IMR-90 (cell line): ENCODE measurements around the gene SEMA3C. TPM values are rescaled to one million over a fixed set of nuclear protein-coding genes. Genes with fewer than 3 reads are reported as not detected.

Source experiments
- ATAC-seq: fragments of 200-7000 bp; cut with Tn5 transposase; 2 replicates; pipeline ENCODE4 v1.9.1; 2020; ENCODE audit warnings: low read depth, mild to moderate bottlenecking, moderate library complexity
- BruUV-seq: library from RNA; stranded (reverse); fragments of 400-500 nt; replicated peaks from 2 replicates; lab custom pipeline; 2021; lab: Mats Ljungman, UMichigan
- CTCF ChIA-PET: fragments of 300-600 bp; formaldehyde crosslinking; extraction: SDS; loops from one replicate; lab custom pipeline; 2021; ENCODE audit warnings: antibody characterized with exemption; lab: Yijun Ruan, JAX
- POLR2A ChIA-PET: fragments of 300-600 bp; sonication (Branson Sonifier 250); formaldehyde crosslinking; loops from one replicate; lab custom pipeline; 2022; ENCODE audit warnings: antibody characterized with exemption; ENCODE audit not compliant: unreplicated experiment; lab: Charles Lee
- DNase-seq: peaks from one replicate; pipeline ENCODE4 v3.0.0; 2013
- H2AFZ ChIP-seq: replicated peaks from 2 replicates; pipeline ENCODE3; 2013; ENCODE audit warnings: low read length, mild to moderate bottlenecking; ENCODE audit not compliant: poor library complexity
- H2AK5ac ChIP-seq: 2 replicates; pipeline ENCODE4 v1.6.1; 2013; ENCODE audit warnings: low read depth, low read length, inconsistent platforms
- H2AK9ac ChIP-seq: replicated peaks from 2 replicates; pipeline ENCODE3; 2013; ENCODE audit warnings: mild to moderate bottlenecking, low read depth, low read length, moderate library complexity; ENCODE audit not compliant: poor library complexity
- H2BK120ac ChIP-seq: 2 replicates; pipeline ENCODE4 v1.6.1; 2013; ENCODE audit warnings: low read depth, low read length, inconsistent platforms
- H2BK15ac ChIP-seq: 3 replicates; pipeline ENCODE4 v1.6.1; 2013; ENCODE audit warnings: low read depth, low read length, inconsistent platforms
- H2BK20ac ChIP-seq: 2 replicates; pipeline ENCODE4 v1.6.1; 2013; ENCODE audit warnings: low read depth, mild to moderate bottlenecking, inconsistent platforms, low read length, moderate library complexity
- H2BK5ac ChIP-seq: 2 replicates; pipeline ENCODE4 v1.6.1; 2013; ENCODE audit warnings: mild to moderate bottlenecking, low read depth, low read length, inconsistent platforms; ENCODE audit not compliant: poor library complexity, severe bottlenecking
- H3K14ac ChIP-seq: replicated peaks from 2 replicates; pipeline ENCODE4 v1.6.1; 2013; ENCODE audit warnings: low read depth, low read length, inconsistent platforms
- H3K18ac ChIP-seq: 2 replicates; pipeline ENCODE4 v1.6.1; 2013; ENCODE audit warnings: low read depth, low read length, control low read depth
- H3K23ac ChIP-seq: 2 replicates; pipeline ENCODE4 v1.6.1; 2013; ENCODE audit warnings: low read depth, low read length, inconsistent platforms
- H3K27ac ChIP-seq: 2 replicates; pipeline ENCODE4 v1.5.1; 2013; ENCODE audit warnings: mild to moderate bottlenecking, control low read depth, low read length; ENCODE audit not compliant: insufficient read depth
- H3K27me3 ChIP-seq: 2 replicates; pipeline ENCODE4 v1.6.1; 2013; ENCODE audit warnings: low read length; ENCODE audit not compliant: control insufficient read depth, insufficient read depth
- H3K36me3 ChIP-seq: 2 replicates; pipeline ENCODE4 v1.6.1; 2013; ENCODE audit warnings: low read length, mixed read lengths; ENCODE audit not compliant: control insufficient read depth, insufficient read depth
- H3K4ac ChIP-seq: 2 replicates; pipeline ENCODE4 v1.6.1; 2013; ENCODE audit warnings: low read depth, low read length, inconsistent platforms
- H3K4me1 ChIP-seq: 2 replicates; pipeline ENCODE4 v1.6.1; 2013; ENCODE audit warnings: low read length, mixed read lengths; ENCODE audit not compliant: control insufficient read depth, insufficient read depth
- H3K4me2 ChIP-seq: 2 replicates; pipeline ENCODE4 v1.6.1; 2013; ENCODE audit warnings: low read depth, mild to moderate bottlenecking, control low read depth, low read length, moderate library complexity
- H3K4me3 ChIP-seq: 2 replicates; pipeline ENCODE4 v1.5.1; 2013; ENCODE audit warnings: low read depth, mild to moderate bottlenecking, control low read depth, low read length, moderate library complexity; ENCODE audit not compliant: insufficient read depth
- H3K56ac ChIP-seq: 2 replicates; pipeline ENCODE4 v1.6.1; 2013; ENCODE audit warnings: low read length, inconsistent platforms; ENCODE audit not compliant: insufficient read depth; ENCODE audit errors: extremely low read depth
- H3K79me1 ChIP-seq, 2 experiments: 2 replicates each; pipeline ENCODE4 v1.6.1; 2013; ENCODE audit warnings: low read length in 2 of 2, inconsistent platforms in 1 of 2, low read depth in 1 of 2
- H3K9ac ChIP-seq: 2 replicates; pipeline ENCODE4 v1.6.1; 2013; ENCODE audit warnings: low read depth, low read length, control low read depth
- H3K9me1 ChIP-seq: 2 replicates; pipeline ENCODE4 v1.6.1; 2013; ENCODE audit warnings: low read length, inconsistent platforms; ENCODE audit not compliant: insufficient read depth
- H3K9me3 ChIP-seq: 2 replicates; pipeline ENCODE4 v1.6.1; 2013; ENCODE audit warnings: low read length; ENCODE audit not compliant: control insufficient read depth, insufficient read depth
- H4K20me1 ChIP-seq: 2 replicates; pipeline ENCODE4 v1.6.1; 2013; ENCODE audit warnings: low read length, inconsistent platforms; ENCODE audit not compliant: insufficient read depth
- H4K5ac ChIP-seq: 2 replicates; pipeline ENCODE4 v1.6.1; 2013; ENCODE audit warnings: mild to moderate bottlenecking, low read depth, low read length, control low read depth
- H4K8ac ChIP-seq, 2 experiments: 2 replicates each; pipeline ENCODE4 v1.6.1; 2013; ENCODE audit warnings: low read depth in 2 of 2, low read length in 2 of 2, control low read depth in 1 of 2, inconsistent platforms in 1 of 2
- H4K91ac ChIP-seq: 2 replicates; pipeline ENCODE4 v1.6.1; 2013; ENCODE audit warnings: low read depth, low read length, inconsistent platforms; ENCODE audit not compliant: insufficient read depth
- BHLHE40 ChIP-seq: fragments of 150-350 bp; IDR thresholded peaks from 2 replicates; pipeline ENCODE4 v1.6.1; 2016; ENCODE audit warnings: mild to moderate bottlenecking, low read depth, low read length
- CEBPB ChIP-seq: IDR thresholded peaks from 2 replicates; pipeline ENCODE4 v1.6.1; 2012; ENCODE audit warnings: low read depth, low read length, improper control_type of control experiment
- CHD1 ChIP-seq: IDR thresholded peaks from 2 replicates; pipeline ENCODE4 v1.6.1; 2012; ENCODE audit warnings: low read depth, low read length, improper control_type of control experiment
- CTCF ChIP-seq: conservative IDR thresholded peaks from 2 replicates; pipeline ENCODE4 v1.5.1; 2012; ENCODE audit warnings: mild to moderate bottlenecking, low read depth, low read length, improper control_type of control experiment
- FOS ChIP-seq: fragments of 150-350 bp; IDR thresholded peaks from 2 replicates; pipeline ENCODE4 v1.6.1; 2016; ENCODE audit warnings: low read depth, low read length
- MAFK ChIP-seq: IDR thresholded peaks from 2 replicates; pipeline ENCODE4 v1.6.1; 2012; ENCODE audit warnings: low read depth, low read length, improper control_type of control experiment
- MAZ ChIP-seq: IDR thresholded peaks from 2 replicates; pipeline ENCODE4 v1.6.1; 2012; ENCODE audit warnings: low read depth, mild to moderate bottlenecking, low read length, improper control_type of control experiment, moderate library complexity, borderline replicate concordance
- MXI1 ChIP-seq: IDR thresholded peaks from 2 replicates; pipeline ENCODE4 v1.6.1; 2012; ENCODE audit warnings: low read depth, mild to moderate bottlenecking, low read length, moderate library complexity, borderline replicate concordance
- NFE2L2 ChIP-seq: fragments of 150-350 bp; IDR thresholded peaks from 2 replicates; pipeline ENCODE4 v1.6.1; 2016; ENCODE audit warnings: low read depth, mild to moderate bottlenecking, low read length
- POLR2A ChIP-seq: IDR thresholded peaks from 2 replicates; pipeline ENCODE4 v1.6.1; 2012; ENCODE audit warnings: mild to moderate bottlenecking, low read depth, low read length
- RCOR1 ChIP-seq: IDR thresholded peaks from 2 replicates; pipeline ENCODE4 v1.6.1; 2012; ENCODE audit warnings: mild to moderate bottlenecking, low read length, improper control_type of control experiment; ENCODE audit not compliant: insufficient replicate concordance
- RFX5 ChIP-seq: IDR thresholded peaks from 2 replicates; pipeline ENCODE4 v1.8.0; 2012; ENCODE audit warnings: low read depth, mild to moderate bottlenecking, low read length, moderate library complexity
- USF2 ChIP-seq: fragments of 150-350 bp; IDR thresholded peaks from 2 replicates; pipeline ENCODE4 v1.6.1; 2017; ENCODE audit warnings: mild to moderate bottlenecking, antibody characterized with exemption, low read length, low read depth
- WGBS, 2 experiments: methylation state at CpG; one replicate each; pipeline versions ENCODE4 v1.1.5 to v1.1.7; 2013; ENCODE audit warnings: missing lambda C conversion rate in 2 of 2; ENCODE audit not compliant: insufficient read length in 1 of 2; ENCODE audit errors: extremely low coverage in 2 of 2; 5-methylcytosine and 5-hydroxymethylcytosine counted together
- dilution Hi-C: fragments of 300-500 bp; cut with HindIII; formaldehyde crosslinking; loops from one replicate; pipeline ENCODE4 v1.14.3; 2018; ENCODE audit warnings: low sequenced_read_pairs; ENCODE audit not compliant: unreplicated experiment
- in situ Hi-C: fragments of 300-500 bp; cut with MboI; formaldehyde crosslinking; loops from 3 replicates; pipeline ENCODE4 v1.14.3; 2019; ENCODE audit warnings: low sequenced_read_pairs, inconsistent platforms, mixed read lengths
- intact Hi-C: fragments of 100-400 bp; cut with micrococcal nuclease; formaldehyde crosslinking; loops from 2 replicates; pipeline ENCODE4 v1.10.0; 2022
- polyA plus RNA-seq, 3 experiments: library from polyadenylated mRNA; depleted of rRNA; stranded (reverse); fragments of >200 nt; gene quantifications; 2 replicates each; pipeline ENCODE4 v1.2.3, GENCODE V29; 2012; ENCODE audit warnings: low replicate concordance in 1 of 3
- total RNA-seq: library from RNA; depleted of rRNA; stranded (reverse); fragments of >200 nt; gene quantifications from 2 replicates; pipeline ENCODE4 v1.2.3, GENCODE V29; 2012

The SEMA3C gene
- total and polyA plus RNA-seq, 2 of the 4 experiments (the other 2 are of a cell fraction): 21.2 to 97.1 TPM

- no peak for TF ChIP-seq CHD1
- no peak for TF ChIP-seq MAFK
Observed at GRCh38 chr7:80783678-80784327, 135.0 kb downstream of the SEMA3C start (continued).

GRCh38 chr7:80783186-80783677 lies 135.6 kb downstream of the SEMA3C start:
- DNase-seq (no peak), ATAC-seq (no peak)
- no CpG with 5 or more reads among the region's 6 CpGs for WGBS, 2 experiments
- H2BK5ac ChIP-seq: peak overlapping the region; percentile 31
- H3K56ac ChIP-seq: 0 out of 2 replicates have a peak overlapping the region, but pooled peaks have one; percentile 3
- H2AK5ac ChIP-seq: peak overlapping the region; percentile 40; the same call in 1 of the 2 replicates
- H3K4me1 ChIP-seq: peaks cover 4% of the 10 kb centered on the region; the same call in 1 of the 2 replicates
- in situ Hi-C loops (no loop called here), dilution Hi-C loops (no loop called here), intact Hi-C loops (no loop called here)
- H2BK120ac ChIP-seq: peak overlapping the region; percentile 30; the same call in 1 of the 2 replicates
- peak overlapping the region; percentile 69; the same call in 1 of the 2 replicates for H3K23ac ChIP-seq
- 0 out of 4 replicates have a peak, but pooled peaks cover 0 to 3% of the 10 kb centered on the region in 2 experiments for H3K79me1 ChIP-seq
- H3K27me3 ChIP-seq: no peaks in the 10 kb centered on the region
- no peak overlapping the region for H3K9ac ChIP-seq
- H2BK15ac ChIP-seq: peak overlapping the region; percentile 12; the same call in 1 of the 3 replicates
- CTCF ChIA-PET: no interaction called here
- BruUV-seq: no TSS peak
- H3K9me3 ChIP-seq: no peaks in the 10 kb centered on the region
- no peaks in the 10 kb centered on the region for H4K20me1 ChIP-seq
- H3K27ac ChIP-seq: no peak overlapping the region
- no peak overlapping the region for H4K5ac ChIP-seq
- no peak overlapping the region for H4K91ac ChIP-seq
- POLR2A ChIA-PET: no interaction called here
- peak overlapping the region; percentile 44; the same call in 1 of the 2 replicates for H3K14ac ChIP-seq
- peak overlapping the region; percentile 45; the same call in 1 of the 2 replicates for H2BK20ac ChIP-seq
- no peak overlapping the region for H3K4ac ChIP-seq
- 0 out of 4 replicates have a peak overlapping the region, but pooled peaks of 1 of the 2 experiments have one; percentile 6 for H4K8ac ChIP-seq
- no peak overlapping the region for H2AK9ac ChIP-seq
- H3K18ac ChIP-seq: peak overlapping the region; percentile 54; the same call in 1 of the 2 replicates
- H2AFZ ChIP-seq: no peak overlapping the region
- H3K9me1 ChIP-seq: no peaks in the 10 kb centered on the region; the same call in 1 of the 2 replicates
- H3K4me3 ChIP-seq: no peak overlapping the region
- no peaks in the 10 kb centered on the region for H3K36me3 ChIP-seq
- H3K4me2 ChIP-seq: no peak overlapping the region; the same call in 1 of the 2 replicates
- TF ChIP-seq MXI1 (no peak), POLR2A (no peak), BHLHE40 (no peak), CEBPB (no peak), RFX5 (no peak), NFE2L2 (no peak), CHD1 (no peak), FOS (no peak), RCOR1 (no peak), CTCF (no peak), MAFK (no peak), MAZ (no peak), USF2 (no peak)
